ENCODE data around the gene DAG1.

DAG1 gene

DNA sequence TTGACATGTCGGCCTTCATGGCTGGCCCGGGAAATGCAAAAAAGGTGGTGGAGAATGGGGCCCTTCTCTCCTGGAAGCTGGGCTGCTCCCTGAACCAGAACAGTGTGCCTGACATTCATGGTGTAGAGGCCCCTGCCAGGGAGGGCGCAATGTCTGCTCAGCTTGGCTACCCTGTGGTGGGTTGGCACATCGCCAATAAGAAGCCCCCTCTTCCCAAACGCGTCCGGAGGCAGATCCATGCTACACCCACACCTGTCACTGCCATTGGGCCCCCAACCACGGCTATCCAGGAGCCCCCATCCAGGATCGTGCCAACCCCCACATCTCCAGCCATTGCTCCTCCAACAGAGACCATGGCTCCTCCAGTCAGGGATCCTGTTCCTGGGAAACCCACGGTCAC lies 61.2 kb downstream of the DAG1 start:
- TF ChIP-seq, protein P1, sequence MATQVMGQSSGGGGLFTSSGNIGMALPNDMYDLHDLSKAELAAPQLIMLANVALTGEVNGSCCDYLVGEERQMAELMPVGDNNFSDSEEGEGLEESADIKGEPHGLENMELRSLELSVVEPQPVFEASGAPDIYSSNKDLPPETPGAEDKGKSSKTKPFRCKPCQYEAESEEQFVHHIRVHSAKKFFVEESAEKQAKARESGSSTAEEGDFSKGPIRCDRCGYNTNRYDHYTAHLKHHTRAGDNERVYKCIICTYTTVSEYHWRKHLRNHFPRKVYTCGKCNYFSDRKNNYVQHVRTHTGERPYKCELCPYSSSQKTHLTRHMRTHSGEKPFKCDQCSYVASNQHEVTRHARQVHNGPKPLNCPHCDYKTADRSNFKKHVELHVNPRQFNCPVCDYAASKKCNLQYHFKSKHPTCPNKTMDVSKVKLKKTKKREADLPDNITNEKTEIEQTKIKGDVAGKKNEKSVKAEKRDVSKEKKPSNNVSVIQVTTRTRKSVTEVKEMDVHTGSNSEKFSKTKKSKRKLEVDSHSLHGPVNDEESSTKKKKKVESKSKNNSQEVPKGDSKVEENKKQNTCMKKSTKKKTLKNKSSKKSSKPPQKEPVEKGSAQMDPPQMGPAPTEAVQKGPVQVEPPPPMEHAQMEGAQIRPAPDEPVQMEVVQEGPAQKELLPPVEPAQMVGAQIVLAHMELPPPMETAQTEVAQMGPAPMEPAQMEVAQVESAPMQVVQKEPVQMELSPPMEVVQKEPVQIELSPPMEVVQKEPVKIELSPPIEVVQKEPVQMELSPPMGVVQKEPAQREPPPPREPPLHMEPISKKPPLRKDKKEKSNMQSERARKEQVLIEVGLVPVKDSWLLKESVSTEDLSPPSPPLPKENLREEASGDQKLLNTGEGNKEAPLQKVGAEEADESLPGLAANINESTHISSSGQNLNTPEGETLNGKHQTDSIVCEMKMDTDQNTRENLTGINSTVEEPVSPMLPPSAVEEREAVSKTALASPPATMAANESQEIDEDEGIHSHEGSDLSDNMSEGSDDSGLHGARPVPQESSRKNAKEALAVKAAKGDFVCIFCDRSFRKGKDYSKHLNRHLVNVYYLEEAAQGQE (IDR thresholded peaks at IDR 0.05; ENCODE audit: insufficient replicate concordance, low read depth) = no peak
- no peak for DNase-seq (ENCODE audit: low read depth in 1 of 2, low spot score in 1 of 2)
- no peak overlapping the region for H3K4me3 ChIP-seq (replicated peaks; ENCODE audit: insufficient read depth, low read length)
- H3K27ac ChIP-seq (replicated peaks) = no peak overlapping the region
- no peaks in the 10 kb centered on the region for H3K27me3 ChIP-seq (ENCODE audit: insufficient read depth, poor library complexity, severe bottlenecking)

- Histone ChIP-seq H3K27ac (replicated peaks) (no peak overlapping the region), H3K27me3 (ENCODE audit: insufficient read depth, poor library complexity, severe bottlenecking) (no peaks in the 10 kb centered on the region), H3K4me3 (replicated peaks; ENCODE audit: insufficient read depth, low read length) (no peak overlapping the region)
- no peak for DNase-seq (ENCODE audit: low read depth in 1 of 2, low spot score in 1 of 2)
- no peak for TF ChIP-seq POLR2AphosphoS5 (IDR thresholded peaks at IDR 0.05; ENCODE audit: low read depth)
- TF ChIP-seq, protein P2, sequence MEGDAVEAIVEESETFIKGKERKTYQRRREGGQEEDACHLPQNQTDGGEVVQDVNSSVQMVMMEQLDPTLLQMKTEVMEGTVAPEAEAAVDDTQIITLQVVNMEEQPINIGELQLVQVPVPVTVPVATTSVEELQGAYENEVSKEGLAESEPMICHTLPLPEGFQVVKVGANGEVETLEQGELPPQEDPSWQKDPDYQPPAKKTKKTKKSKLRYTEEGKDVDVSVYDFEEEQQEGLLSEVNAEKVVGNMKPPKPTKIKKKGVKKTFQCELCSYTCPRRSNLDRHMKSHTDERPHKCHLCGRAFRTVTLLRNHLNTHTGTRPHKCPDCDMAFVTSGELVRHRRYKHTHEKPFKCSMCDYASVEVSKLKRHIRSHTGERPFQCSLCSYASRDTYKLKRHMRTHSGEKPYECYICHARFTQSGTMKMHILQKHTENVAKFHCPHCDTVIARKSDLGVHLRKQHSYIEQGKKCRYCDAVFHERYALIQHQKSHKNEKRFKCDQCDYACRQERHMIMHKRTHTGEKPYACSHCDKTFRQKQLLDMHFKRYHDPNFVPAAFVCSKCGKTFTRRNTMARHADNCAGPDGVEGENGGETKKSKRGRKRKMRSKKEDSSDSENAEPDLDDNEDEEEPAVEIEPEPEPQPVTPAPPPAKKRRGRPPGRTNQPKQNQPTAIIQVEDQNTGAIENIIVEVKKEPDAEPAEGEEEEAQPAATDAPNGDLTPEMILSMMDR (IDR thresholded peaks at IDR 0.05; ENCODE audit: insufficient read depth, low read length) = no peak
- TF ChIP-seq SPI1 (IDR thresholded peaks at IDR 0.05; ENCODE audit: borderline replicate concordance, low read depth) = no peak
- TF ChIP-seq GABPA (IDR thresholded peaks at IDR 0.05; ENCODE audit: low read depth) = no peak
- TF ChIP-seq, protein P1 (IDR thresholded peaks at IDR 0.05; ENCODE audit: insufficient replicate concordance, low read depth) = no peak
Measured at GRCh38 chr3:49531715-49532114, 61.6 kb downstream of the DAG1 start.

DNA sequence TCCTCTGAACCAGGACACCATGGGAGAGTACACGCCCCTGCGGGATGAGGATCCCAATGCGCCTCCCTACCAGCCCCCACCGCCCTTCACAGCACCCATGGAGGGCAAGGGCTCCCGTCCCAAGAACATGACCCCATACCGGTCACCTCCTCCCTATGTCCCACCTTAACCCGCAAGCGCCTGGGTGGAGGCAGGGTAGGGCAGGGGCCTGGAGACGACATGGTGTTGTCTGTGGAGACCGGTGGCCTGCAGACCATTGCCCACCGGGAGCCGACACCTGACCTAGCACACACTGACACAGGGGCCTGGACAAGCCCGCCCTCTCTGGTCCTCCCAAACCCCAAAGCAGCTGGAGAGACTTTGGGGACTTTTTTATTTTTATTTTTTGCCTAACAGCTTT lies 63.0 kb downstream of the DAG1 start:
- DNase-seq (ENCODE audit: low read depth in 1 of 2, low spot score in 1 of 2) = no peak
- Histone ChIP-seq H3K4me3 (replicated peaks; ENCODE audit: insufficient read depth, low read length) (no peak overlapping the region), H3K27ac (replicated peaks) (no peak overlapping the region), H3K27me3 (ENCODE audit: insufficient read depth, poor library complexity, severe bottlenecking) (no peaks in the 10 kb centered on the region)
- TF ChIP-seq GABPA (IDR thresholded peaks at IDR 0.05; ENCODE audit: low read depth) = no peak
- TF ChIP-seq POLR2AphosphoS5 (IDR thresholded peaks at IDR 0.05; ENCODE audit: low read depth) = no peak
- TF ChIP-seq, protein P2 (IDR thresholded peaks at IDR 0.05; ENCODE audit: insufficient read depth, low read length) = no peak
- TF ChIP-seq, protein P1 (IDR thresholded peaks at IDR 0.05; ENCODE audit: insufficient replicate concordance, low read depth) = no peak
- TF ChIP-seq SPI1 (IDR thresholded peaks at IDR 0.05; ENCODE audit: borderline replicate concordance, low read depth) = no peak
